Activated CD4-positive, alpha-beta T cell treated with anti-CD3 and anti-CD28 coated beads for 4 hours (primary cell): ENCODE results near the gene COL9A3.
"Not testable (repeated sequence)": the region's sequence is repeated elsewhere in the genome, so short reads cannot be mapped to it uniquely, and the experiment has no call there.

ENCODE experiments used
- DNase-seq, 2 donors: peaks; one replicate each; pipeline ENCODE4 v3.0.0-alpha.2; 2020

COL9A3 gene

DNA sequence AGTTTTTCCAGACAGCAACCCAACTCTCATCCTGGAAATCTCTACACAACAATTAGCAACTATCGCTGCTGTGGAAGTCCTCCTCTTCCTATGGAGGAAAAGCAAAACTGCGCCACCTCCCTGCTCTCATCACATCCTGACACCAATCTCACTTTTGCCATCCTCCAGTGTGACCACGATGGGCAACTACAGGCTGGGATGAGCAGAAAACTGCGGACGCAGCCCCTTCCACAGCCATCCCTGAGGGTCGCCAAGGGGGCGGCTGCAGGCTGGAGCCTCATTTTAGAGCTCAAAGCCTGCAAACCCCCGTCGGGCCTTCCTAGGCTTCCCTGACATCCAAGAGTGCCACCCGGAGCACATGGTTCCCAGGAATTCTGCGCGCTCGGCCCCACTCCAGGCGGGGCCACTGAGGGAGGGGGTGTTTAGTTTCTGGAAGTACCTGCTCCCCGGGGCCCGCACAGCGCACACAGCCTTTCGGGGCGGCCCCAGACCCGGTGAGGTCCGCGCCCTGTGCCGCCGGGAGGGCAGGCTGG lies 43.6 kb downstream of the COL9A3 start:
- no peak for DNase-seq

DNA sequence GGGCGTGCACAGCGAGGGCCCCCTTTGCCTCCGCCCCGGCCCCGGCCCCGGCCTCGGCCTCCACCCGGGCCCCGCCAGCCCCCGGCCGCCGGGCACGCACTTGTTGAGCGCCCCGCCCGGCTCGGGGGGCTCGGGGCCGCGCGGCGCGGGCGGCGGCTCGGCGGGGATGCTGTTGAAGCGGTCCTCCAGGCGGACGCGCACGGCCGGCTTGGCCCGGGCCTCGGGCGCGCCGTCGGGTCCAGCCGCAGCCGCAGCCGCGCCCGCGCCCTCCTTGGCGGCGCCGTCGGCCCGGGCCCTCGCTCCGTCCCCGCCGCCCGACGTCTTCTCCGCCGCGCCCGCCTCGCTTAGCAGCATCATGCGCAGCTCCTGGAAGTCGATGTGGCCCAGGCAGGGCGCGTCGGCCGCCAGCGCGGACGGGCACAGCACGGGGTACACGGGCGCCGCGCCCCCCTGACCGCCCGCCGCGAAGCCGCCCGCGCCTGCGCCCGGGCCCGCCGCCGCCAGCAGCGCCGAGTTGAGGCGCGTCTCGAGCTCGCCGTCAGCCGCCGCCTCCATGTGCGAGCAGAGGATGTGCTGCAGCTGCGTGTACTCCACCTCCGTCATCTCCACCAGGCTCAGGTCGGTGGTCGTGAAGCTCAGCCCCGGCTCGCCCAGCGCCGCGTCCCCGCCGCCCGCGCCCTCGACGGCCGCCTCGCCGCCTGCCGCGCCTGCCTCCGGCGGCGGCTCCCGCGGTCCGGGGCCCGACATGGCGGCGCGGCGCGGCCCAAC lies 44.3 kb downstream of the COL9A3 start:
- peak in 1 of 2 donors; percentile 28 for DNase-seq

- peak; percentile 89 to 94 for DNase-seq
Measured at GRCh38 chr20:62861726-62862336, 45.0 kb downstream of the COL9A3 start, which contains the start of gene TCFL5. TCFL5 (minus strand) TSS chr20:62861822; CDS start chr20:62861670, 152 bp downstream.

DNA sequence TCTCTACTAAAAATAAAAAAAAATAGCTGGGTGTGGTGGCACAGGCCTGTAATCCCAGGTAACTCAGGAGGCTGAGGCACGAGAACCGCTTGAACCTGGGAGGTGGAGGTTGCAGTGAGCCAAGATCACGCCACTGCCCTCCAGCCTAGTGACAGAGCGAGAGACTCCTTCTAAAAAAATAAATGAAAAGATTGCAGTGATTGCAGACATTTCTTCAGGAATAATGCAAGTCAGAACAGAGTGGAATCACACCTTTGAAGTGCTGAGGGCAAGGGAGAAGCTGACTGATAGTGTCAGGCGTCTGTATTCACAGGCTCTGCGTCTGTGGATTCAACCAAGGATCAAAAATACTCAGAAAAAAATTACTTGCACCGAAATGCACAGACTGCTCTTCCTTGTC lies 47.4 kb downstream of the COL9A3 start:
- no peak for DNase-seq

- DNase-seq, result no peak
Measured at GRCh38 chr20:62872184-62872847, 55.5 kb downstream of the COL9A3 start.

- no peak for DNase-seq
Measured at GRCh38 chr20:62872862-62873261, 56.0 kb downstream of the COL9A3 start.

DNA sequence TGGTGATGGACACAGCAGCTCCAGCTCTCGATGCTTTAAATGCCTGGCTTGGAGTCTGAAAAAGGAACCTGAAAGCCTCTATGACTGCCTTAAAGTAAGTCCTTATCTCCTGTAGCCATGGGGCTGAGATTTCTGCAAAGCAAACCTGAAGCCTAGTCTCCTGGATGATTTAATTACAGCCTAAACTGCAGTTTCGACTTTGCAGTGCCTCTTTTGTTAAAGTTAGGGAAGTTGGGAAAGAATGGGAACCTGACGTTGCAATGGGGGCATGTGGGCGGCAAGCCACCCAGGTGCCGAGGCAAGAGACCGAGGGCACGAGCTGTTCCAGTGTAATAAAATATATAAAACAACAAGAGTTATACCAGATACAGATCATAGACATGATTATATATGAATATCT lies 56.4 kb downstream of the COL9A3 start:
- no peak for DNase-seq

- DNase-seq, result not testable (repeated sequence)
Measured at GRCh38 chr20:62873681-62874031, 56.8 kb downstream of the COL9A3 start.

DNA sequence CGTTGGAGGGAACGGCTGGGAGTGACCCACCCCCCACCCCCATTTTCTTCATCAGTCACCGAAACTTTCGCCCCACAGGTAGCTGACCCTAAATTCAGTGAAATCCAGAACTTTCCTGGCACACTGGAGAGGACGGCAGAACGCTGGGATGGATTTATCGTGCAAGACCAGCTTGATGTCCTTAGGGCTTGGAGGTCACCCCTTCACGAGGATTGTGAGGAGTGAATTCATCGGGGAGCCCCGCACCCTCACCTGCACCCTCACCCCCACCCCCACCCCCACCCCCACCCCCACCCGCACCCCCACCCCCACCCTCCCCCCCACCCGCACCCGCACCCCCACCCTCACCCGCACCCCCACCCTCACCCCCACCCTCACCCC lies 58.1 kb downstream of the COL9A3 start:
- no peak for DNase-seq

- DNase-seq, result no peak
Measured at GRCh38 chr20:62875419-62876361, 58.8 kb downstream of the COL9A3 start.

DNA sequence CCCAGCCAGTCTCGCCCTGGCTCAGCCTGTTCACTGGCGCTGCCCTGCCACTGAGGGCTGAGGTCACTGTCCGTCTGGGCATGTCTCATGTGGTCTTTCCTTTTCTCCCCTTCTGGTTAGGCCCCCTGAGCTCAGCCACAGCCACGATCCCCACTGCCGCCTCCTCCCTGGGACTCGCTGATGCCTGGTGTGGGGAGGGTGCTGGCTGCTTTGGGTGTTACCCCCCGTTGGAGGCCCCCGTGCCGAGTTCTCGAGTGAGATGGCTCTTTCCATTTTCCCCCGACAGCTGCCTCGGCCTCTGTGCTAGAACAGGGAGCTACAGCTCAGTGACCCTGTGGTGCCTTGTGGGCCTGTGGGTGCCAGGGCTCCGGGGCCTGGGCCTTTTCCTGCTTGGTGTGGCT lies 59.7 kb downstream of the COL9A3 start:
- no peak for DNase-seq

- DNase-seq, result no peak
Measured at GRCh38 chr20:62876902-62877816, 60.3 kb downstream of the COL9A3 start.

DNA sequence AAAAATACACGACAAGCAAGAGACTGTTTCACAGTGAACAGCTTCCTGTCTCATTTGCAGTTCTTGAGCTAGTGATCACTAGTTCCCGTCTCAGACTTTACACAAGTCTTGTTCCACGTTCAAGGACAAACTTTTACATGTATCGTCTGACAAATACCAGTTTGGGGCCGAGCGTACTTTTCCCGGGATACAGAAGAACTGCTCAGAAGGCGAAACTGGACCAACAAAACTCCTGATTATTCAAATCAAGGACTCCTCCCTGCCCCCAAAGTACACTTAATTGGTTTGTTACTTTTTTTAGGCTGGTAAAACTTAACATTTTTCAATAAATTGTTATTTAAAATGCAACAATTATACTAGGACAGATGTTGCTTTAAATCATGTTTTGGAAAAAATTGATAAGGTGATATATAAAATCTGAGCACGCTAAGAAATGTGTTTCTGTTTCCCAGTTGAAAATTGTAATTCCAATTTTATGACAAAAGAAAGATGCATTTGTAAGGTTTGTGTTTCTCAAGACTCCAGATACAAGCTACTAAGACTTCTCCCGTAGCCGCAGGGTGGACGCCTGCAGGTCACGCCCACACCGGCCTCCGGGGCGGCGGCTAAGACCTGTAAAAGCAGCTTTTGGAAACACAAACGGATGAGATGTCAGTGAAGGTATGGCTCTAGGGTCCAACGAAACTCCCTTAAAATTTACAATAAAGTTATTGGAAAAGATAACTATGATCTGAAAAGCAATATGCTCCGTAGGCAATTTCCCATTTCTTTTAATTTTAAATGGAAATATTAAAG lies 61.6 kb downstream of the COL9A3 start:
- DNase-seq, result no peak

- no peak for DNase-seq
Measured at GRCh38 chr20:62879275-62880146, 62.7 kb downstream of the COL9A3 start.

GRCh38 chr20:62880147-62880934 lies 63.5 kb downstream of the COL9A3 start:
- no peak for DNase-seq

DNA sequence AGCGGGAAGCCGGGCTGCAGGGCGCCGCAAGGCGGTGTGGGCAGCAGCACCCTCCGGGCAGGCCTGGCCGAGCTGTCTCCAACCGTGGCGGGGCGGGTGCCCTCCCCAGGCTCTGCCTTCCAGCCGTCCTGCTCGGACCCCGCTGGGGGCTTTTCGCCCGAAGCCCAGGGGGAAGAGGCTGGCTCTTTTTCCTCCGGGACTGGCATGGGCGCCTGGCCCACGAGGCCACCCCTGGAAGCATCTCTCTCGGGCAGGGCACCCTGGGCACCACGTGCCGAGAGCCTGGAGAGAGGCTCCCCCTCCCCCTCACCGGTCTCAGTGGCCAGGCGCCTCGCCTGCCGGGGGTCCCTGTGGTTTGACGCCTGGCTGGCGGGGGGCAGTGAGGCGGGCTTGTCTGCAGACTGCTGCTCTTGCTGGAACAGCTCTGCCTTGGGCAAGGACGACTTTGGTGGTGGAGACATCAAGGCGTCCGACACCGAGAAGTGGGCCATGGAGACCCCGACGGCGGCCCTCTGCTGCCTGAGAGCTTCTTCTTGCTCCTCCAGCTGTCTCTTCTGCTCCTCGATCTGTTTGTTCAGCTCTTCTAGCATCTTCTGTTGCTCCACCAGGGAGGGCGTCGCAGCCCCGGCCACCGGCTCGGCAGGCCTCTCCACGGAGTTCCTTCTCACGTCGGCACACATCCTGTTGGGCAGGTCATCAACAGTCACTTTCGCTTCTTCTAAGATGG lies 64.2 kb downstream of the COL9A3 start:
- DNase-seq, result no peak

GRCh38 chr20:62881662-62882395 lies 65.0 kb downstream of the COL9A3 start:
- no peak for DNase-seq
